HG02610 (cell line): Measurements from ENCODE around the gene NAV2.
A peak's percentile ranks its signal among the peaks of the same experiment; 100 is the strongest.
"Not testable (repeated sequence)": the region's sequence is repeated elsewhere in the genome, so short reads cannot be mapped to it uniquely, and the experiment has no call there.

Experiments used
- ATAC-seq: cut with Tn5 transposase; IDR thresholded peaks from one replicate; pipeline ENCODE4 v1.9.1; 2021; ENCODE audit warnings: mild to moderate bottlenecking, moderate library complexity; ENCODE audit not compliant: unreplicated experiment

The NAV2 gene

DNA sequence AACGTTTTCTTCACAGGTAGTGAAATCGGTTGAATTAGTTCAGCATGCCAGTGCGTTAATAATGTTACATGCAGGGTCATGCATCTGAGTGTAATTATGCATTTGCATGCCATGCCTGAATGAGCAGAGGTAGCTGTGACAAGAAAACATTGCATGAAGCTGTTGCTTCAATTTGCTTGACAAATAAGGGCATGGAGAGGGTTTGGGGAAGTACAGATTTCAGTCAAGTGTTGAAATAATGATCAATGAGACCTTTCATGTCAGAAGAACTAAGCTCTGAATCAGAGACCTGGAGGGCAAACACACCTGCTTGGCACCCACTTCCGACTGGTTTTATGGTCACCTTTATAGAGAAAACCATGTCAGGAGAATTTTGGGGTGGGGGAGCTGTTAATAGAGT, 226.2 kb downstream of the NAV2 start:
- ATAC-seq = peak; percentile 30

DNA sequence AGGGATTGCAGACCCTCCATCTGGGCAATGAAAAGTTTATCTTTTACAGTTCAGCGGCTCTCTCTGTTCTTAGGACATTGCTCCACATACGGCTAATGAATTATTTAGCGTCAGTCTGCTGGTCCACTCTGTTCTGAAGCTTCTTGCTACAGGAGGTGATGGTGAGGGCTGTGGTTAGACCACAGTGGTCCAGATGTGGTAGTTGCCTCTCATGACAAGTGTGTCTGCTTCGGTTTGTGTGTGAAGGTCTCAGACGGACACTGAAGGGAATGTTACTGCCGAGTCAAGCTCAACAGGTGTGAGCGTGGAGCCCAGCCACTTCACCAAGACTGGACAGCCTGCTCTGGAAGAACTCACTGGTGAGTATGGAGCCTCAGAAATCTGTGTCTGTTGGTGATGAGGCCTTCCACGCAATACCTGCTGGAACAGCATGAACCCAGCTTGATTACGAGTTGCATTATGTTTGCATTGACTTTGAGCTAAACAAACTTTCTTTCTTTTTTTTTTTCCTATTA, 226.8 kb downstream of the NAV2 start:
- ATAC-seq = no peak

DNA sequence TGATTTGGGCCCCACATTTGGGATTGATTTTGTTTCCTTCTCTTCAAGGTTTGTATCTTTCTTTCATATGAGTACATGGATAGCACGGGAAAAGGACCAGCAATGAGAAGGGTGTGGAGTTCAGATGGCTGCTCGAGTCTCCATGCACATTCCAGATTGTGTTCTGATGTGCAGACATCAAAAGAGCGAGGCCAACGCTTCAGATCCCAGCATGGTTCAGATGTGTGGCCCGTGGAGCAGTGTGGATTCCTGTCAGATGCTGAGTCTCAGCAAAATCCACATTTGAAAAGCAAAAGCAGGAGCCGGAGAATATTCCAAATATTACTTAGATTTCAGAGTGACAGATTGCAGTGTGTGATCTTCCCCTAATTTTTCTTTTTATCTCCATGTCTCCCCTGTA, 228.2 kb downstream of the NAV2 start:
- no peak for ATAC-seq

DNA sequence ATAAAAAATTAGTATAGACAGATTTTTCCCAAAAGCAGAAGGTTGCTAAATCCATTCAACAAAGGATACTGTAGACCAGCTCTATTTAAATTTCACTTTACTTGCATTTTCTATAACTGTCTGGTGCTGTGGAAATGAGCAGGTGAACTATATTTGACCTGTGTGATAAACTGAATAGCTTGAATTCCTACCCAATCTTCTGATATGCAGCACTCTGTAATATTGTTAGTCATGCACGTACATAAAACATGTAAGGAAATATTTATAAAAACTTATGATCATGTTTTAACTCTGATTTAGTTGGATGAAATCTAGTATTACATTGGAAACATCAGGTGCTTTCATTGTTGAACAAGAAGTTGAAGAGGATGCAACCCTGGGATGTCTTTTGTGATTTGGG, 234.0 kb downstream of the NAV2 start:
- ATAC-seq = no peak

DNA sequence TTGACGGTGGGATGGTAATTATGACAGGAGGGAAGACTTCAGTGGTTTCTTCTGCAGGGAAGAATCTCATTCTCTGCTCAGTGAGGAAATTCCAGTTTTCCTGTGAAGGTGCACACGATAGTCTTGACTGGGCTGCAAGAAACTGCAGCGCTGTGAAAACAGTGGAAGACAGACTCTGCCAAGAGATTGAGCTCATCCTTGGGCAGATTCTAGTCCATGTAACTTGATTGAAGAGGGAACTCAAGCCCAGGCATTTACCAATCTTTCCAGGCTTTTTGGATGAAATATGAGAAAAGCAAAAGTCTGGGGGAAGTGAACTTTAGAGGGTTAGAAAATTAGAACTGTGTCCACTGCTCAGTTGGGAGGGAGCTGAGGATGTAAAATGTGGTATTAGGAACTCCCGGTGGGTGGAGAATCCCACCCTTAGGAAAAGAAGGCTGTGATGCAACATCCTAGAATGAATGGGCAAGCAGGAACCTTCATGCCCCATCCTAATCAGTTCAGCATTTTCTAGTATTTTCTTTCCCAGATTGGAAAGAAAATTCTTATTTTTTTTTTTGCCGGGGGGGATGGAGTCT, 235.0 kb downstream of the NAV2 start:
- ATAC-seq = no peak

DNA sequence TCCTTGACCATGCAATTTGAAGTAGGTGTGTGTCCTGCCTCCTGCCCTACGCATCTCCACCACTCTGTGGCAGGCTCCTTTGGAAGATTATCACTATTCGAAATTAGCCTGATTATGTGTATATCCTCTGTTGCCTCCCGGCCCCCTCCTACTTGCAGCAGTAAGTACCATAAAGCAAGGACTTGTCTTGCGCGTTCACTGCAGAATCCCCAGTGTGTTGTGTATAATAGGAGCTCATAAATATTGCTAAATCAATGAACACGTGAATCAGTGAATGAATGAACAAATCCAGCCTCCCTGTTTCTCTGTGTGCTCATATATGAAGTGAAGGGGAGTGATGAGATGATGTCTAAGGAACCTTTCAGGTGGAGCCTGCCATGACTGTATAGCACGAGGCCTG, 237.0 kb downstream of the NAV2 start:
- no peak for ATAC-seq

DNA sequence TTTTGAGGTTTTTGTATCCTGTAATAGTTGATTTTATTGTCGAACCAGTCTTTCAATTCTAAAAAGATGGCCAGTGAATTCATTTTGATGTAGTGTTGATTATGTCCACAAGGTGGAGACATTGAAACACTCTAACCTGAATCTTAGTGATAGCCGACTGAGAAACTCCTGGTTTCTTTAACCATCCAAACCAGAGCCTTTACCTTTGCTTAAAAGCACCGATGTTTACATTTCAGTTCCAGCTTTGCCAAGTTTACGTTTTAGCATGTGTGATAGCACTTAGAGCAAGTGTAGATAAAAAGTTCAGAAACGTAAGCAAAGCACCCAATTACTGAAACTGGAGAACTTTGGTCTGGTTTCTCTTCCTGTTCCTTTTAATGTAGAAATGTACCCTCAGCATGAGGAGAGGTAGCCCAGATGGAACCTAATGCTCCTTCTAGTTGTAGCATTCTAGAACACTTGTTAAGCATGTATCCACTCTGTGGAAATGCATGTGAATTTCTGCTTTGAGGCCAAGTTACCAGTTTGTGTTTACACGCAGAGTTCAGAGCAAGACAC, 239.0 kb downstream of the NAV2 start:
- ATAC-seq = peak; percentile 81

DNA sequence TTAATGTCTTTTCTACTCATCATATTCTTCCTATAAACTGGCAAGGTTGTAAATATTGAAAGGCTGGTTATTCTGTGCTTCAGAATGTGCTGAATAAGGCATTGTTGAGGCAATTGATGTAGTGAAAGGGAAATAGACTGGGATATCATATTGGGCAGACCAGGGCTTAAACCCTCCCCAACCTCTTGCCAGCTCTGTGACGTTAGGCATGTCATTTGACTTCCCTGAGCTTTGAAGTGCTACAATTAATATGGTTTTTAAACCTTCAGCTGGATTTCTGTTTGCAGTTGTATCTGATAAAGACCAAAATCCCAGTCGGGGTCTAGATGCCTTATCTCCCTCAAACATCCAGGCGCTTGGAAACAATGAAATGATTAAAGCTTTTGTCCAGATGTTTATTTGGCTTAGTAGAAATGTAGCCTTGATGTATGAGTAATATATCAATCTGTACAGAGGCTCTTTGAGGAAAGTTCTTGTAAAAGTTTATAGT, 239.5 kb downstream of the NAV2 start:
- ATAC-seq = no peak

DNA sequence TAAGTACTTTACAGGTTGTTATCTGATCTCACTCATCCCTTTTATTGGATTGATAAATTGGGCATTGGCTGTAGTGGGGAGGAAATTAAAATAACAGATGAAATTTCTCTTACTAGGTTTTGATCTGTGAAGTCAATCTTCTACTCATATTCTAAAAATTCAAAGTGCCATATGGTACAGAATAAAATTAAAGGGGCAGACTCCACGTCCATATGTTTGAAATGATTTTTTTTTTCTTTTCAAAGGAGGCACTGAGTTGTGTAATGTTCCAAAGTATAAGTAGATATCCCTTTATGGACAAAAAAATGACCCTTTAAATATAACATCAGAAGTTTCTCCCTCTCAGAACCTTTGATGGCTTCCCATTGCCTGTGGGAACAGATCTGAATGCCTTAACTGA, 240.3 kb downstream of the NAV2 start:
- no peak for ATAC-seq

DNA sequence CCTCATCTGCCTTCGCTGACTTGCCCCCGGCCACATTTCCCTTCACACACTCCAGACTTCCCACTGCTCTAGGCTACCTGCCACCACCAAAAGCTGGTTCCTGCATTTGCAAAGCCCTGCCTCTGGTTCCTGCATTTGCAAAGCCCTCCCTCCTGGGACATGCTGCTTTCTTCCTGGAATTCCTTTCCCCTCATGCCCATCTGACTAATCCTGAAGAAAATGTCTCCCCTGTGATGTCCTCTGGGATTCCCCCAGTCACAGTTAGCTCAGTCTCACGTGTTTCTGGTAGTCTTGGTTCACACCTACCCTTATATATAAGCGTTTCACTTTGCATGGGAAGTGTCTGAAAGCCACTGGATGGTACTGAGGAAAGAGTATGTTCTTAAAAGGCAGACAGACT, 240.7 kb downstream of the NAV2 start:
- ATAC-seq = peak; percentile 36

DNA sequence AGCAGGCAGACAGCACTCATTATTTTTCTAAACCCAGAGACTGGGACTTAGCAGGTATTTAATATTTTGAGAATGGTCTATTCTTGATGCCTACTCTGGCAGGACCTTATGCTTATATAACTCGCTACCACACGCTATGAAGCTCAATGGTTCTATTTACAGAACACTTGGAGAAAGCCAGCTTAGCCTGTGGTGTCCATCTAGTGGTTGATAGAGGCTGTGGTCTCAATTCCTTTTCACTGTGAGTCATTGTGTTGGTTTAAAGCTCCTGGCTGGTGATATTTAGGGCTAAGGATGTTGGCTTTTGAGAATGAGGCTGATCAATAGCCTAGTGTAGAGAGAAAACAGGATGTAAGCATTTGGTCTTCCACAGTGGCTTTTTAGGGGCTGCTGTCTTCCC, 241.3 kb downstream of the NAV2 start:
- ATAC-seq = no peak

DNA sequence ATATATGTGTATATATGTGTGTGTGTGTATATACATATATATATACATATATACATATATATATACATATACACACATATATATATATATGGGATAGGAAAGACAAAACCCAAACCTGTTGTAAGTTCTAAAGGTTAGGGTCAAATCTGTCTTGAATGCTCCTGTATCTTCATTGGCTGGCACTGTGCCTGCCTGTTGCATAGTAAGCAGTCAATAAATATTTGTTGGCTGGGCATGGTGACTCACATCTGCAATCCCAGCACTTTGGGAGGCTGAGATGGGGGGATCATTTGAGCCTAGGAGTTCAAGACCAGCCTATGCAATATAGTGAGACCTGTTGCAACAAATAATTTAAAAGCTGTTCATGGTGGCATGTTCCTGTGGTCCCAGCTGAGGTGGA, 242.3 kb downstream of the NAV2 start:
- ATAC-seq = no peak

DNA sequence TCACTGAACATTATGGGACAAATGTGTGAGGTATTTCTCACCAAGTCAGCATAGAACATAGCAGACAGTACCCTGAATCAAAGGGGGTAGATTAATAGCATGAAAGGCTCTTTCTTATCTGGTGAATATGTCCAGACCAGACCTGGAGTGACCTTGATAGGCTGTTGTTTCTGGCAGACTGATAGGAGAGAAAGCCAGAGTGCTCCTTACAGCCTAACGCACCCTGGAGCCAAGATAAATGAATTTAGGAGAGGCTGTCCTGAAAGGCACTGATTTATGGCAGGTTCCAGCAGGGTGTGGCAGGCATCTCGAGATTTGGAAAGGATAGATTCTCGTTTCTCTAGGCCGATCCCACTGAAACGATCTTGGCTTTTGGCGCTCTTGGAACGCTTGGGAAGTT, 243.0 kb downstream of the NAV2 start:
- ATAC-seq = no peak

DNA sequence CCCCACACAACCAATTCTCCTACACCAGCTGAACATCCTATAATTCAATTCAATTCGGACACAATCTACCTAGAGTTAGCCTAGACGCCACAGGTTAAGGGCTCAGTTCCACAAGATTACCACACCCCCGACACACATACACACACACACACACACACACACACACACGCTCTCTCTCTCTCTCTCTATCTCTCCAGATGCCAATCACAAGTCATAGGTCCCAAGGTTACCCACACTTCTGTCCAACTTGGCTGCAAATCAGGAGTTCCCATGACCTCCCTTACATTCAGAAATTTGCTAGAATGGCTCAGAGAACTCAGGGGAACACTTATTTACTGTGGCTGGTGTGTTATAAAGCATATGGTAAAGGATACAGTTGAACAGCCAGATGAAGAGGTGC, 243.6 kb downstream of the NAV2 start:
- ATAC-seq = no peak

DNA sequence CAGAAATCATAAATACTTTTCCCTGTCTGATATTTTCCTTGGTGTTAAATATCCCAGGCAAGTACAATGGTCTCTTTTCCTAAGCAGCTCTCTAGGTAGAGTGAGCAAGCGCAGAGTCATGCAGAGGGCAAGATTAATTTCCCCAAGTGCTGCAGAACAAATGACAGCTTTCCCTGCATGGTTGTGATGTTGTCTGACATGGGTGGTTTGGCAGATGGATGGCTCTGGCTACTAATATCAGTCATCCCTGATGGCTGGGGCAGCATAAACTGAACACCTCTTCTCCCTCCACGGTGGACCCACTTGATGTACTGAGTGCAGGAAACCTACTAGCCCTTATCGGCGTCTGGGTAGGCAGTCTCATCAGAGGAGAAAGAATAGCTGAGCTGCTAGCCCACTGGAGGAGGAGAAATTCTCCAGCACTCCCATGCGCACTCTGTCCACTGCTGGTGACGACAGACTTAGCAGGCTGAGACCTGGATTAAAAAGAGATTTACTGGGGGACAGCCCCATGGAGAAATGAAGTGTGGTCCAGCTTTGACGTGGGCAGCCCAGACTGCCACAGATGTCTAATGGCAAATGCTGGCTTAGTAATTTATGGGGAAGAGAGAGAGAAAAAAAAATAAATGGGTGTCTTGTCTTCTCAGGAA, 244.8 kb downstream of the NAV2 start:
- ATAC-seq = no peak

DNA sequence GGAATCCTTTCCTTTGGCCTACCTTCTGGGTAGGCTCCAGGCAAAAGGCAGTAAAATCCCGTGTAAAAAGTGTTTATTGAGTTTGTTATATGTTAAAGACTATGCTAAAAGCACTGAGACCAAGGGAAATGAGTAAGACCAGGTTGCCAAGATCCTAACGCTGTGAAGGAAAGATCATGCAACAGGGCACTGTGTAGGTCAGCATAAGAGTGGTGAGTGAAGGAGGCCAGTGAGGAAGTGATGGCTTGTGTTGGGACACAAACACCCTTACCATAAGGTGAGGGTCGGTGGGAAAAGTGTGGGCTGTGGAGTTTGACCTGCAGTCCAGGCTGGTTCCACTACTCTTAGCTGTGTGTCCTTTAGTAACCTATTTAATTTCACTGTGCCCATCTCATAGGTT, 245.6 kb downstream of the NAV2 start:
- ATAC-seq = no peak

DNA sequence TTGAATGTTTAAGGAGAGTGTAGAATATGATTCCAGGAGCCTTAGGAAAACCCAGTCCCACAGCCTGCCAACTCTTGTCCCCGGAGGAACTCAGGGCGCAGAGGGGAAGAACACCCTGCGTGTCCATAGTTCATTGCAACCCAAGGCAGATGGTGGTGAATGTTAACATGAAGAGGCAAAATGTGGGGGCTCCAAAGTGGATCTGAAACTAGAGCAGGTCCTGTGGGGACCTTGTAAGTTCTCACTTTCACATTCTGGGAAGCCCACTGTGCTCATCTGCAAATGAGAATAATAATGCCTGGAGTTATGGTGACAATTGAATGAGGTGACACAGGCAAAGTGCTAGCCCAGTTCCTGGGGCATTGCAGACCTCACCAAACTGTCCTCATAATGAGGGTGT, 246.6 kb downstream of the NAV2 start:
- ATAC-seq = no peak

DNA sequence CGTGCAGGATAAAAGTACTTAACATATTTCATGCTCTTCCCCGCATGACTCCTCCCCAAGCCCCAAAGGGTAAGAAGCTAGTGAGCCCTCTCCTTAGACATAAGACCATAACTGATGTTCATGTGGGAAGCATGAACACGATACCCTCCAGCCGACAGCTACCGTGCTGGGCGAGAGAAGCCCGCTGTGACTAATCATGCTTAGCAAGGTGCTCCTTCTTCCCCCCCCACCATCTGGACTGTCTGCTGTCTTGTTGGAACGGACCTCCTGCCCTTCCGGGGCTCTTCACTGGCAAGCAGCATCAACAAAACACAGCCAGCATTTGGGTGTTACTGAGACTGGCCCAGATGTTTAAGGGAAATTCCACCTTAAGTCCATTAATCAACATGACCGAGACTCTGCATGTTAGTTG, 247.0 kb downstream of the NAV2 start:
- ATAC-seq = no peak

DNA sequence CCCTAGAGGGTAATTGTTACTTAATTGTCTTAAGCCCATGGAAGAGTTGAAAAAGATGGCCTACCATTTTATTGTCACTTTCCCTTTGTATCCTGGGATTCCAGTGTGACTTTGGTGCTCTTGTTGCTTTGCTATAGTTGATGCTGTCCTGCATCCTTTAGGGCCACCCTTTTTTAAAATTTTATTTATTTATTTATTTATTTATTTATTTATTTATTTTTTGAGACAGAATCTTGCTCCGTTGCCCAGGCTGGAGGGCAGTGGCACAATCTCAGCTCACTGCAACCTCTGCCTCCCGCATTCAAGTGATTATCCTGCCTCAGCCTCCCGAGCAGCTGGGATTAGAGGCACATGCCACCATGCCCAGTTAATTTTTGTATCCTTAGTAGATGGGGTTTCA, 247.8 kb downstream of the NAV2 start:
- not testable (repeated sequence) for ATAC-seq

DNA sequence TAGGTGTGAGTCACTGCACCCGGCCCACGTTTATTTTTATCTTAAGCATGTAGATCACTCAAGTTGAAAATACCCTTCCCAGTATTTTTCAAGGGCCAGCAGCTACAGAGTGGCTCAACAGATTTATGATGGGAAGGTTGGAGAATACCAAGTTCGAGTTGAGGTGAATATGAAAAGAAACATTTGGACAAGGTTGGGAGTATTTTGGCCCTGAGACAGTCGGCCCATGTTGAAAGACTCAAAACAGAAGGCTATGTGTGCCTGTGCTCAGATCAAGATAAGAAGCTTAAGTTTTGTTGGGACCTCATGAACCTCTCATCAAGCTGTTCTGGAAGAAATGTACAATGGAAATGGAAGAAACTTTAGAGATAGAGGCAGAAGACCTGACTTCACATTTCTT, 248.6 kb downstream of the NAV2 start:
- no peak for ATAC-seq

DNA sequence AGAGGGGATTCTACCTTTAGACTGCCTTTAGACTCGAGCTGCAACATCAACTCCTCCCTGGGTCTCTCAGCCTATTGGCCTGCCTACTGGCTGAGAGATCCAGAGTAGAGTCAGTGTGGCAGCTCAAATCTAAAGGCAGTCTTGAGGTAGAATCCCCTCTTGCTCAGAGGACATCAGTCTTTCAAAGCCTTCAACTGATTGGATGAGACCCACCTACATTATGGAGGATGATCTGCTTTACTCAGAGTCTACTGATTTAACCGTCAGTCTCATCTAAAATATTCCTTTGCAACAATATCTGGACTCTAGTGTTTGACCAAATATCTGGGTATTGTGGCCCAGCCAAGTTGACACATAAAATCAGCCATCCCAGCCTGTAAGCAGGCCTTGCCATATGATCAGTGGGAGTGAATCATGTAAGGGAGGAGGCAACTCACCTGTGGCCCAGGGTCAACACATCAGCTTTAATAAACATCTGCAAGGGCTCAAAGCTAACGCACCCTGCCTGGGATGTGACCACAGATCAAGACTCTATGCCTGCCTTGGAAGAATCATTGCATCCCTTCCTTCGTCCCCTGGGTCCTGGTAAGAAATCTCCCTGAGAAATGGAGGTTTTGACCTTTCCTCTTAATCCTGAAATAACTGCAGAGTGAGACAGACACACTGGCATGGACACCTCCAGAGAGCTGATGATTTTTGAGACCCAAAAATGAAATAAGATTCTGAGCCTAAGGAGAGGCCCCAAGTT, 249.6 kb downstream of the NAV2 start:
- ATAC-seq = no peak

DNA sequence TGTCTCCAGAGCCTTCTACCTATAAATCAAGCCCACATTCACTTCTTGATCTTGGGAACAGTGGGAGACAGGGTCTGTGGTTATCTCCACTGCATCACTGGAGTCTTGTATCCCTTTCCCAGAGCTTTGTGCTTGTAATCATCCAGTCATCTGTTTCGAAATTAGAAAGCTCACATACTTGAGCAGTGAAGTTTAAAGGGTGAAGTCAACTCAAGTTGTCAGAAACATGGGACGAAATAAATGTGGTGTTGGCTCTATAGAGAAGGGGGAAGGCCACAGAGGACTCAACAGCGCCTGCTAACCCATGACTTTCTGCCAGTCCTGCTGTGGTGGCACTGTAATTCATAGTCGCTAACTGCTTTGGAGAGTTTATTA, 250.2 kb downstream of the NAV2 start:
- ATAC-seq = no peak
